Measurements from ENCODE around the gene NXPE3.
"Not testable (repeated sequence)": the region's sequence is repeated elsewhere in the genome, so short reads cannot be mapped to it uniquely, and the experiment has no call there.

The NXPE3 gene

DNA sequence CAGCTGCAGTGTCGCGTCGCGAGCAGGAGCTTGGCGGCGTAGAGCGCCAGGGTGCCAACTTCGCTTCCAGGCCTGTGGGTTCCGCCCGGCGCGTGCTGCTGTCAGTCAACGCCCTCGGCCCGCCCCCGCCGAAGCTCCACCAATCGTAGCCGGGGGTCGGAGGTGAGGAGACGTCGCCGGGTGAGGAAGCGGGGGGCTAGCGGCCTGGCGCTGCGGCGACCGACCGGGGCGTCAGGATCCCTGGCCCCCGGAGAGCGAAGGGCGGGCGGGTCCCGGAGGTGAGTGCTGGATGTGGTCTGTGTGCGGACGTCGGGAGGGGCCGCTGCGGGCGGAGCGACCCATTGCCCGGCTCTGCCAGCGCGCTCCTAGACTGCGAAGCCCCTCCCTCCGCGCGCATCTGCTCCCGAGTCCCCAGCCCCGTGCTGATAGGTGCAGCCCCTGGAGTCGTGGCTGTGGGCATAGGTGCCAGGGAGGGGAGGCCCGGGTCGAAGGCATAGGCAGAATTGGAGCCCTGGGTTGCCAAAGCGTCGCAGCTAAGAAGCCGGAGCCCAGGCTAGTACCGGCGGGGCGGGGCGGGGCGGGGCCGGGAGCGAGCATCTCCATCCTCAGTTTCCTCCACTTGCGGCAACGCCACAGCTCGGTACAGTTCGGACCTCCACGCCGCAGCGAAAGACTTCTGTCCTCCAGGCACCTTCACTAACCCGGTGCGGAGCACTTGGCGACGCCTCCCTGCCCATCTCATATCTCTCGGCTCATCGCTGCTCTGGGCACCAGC, at the start of gene NXPE3:
NXPE3 (plus strand) TSS at position 165 of the 775 bp plus-strand sequence. CDS start 6,386 bp downstream, outside the sequence.
- DNase-seq (ENCODE audit: low spot score), result peak; percentile 85

DNA sequence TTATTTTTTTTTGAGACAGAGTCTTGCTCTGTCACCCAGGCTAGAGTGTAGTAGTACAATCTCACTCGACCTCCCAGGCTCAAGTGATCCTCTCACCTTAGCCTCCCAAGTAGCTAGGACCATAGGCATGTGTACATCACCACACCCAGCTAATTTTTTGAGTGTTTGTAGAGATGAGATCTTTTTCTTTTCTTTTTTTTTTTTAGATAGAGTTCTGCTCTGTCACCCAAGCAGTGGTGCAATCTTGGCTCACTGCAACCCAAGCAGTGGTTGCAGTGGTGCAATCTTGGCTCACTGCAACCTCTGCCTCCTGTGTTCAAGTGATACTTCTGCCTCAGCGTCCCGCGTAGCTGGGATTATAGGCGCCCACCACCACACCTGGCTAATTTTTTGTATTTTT, 49.4 kb upstream of the NXPE3 start:
- no peak for DNase-seq (ENCODE audit: low spot score)

DNA sequence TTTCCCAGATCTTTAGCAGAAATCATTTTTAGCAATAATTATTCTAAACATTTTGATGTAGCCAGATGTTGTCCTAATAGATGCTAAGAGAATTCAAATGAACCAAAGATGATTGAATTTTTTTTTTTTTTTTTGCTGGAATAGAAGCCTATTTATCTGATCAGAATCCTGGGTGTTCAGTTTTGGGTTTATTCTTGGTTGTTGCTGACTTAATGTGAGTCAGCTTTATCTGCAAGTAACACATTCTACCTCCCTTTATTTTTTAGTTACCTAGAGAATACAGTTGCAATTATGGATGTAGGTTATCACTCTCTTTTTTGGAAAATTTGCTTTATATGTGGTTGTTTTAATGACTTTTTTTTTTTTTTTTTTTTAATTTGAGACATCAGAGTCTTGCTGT, 48.2 kb upstream of the NXPE3 start:
- DNase-seq (ENCODE audit: low spot score), result no peak

DNA sequence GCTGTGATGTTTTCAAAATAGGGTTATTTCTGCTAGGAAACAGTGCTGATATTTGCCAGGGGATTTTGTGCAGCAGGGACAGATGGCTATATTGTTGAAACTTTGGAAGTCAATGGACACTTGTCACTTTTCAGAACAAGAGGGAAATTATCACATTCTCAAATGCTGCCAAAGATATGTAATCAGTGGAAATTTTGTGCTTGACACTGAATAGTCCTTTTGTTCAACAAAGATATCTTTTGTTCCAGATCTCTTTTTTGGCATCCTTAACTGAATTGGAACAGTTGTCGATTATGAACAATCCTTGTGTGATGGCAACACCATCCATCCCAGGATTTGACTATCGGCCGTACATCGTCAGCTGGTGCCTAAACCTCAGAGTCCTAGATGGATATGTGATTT, 46.8 kb upstream of the NXPE3 start:
- DNase-seq (ENCODE audit: low spot score), result no peak

DNA sequence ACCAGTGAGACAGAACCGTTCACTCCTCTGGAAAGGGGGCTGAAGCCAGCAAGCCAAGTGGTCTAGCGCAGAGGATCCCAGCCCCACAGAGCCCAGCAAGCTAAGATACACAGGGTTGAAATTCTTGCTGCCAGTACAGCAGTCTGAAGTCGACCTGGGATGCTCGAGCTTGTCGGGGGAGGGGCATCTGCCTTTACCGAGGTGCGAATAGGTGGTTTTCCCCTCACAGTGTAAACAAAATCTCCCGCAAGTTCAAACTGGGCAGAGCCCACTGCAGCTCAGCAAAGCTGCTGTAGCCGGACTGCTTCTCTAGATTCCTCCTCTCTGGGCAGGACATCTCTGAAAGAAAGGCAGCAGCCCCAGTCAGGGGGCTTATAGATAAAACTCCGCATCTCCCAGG, 43.2 kb upstream of the NXPE3 start:
- DNase-seq (ENCODE audit: low spot score), result no peak

DNA sequence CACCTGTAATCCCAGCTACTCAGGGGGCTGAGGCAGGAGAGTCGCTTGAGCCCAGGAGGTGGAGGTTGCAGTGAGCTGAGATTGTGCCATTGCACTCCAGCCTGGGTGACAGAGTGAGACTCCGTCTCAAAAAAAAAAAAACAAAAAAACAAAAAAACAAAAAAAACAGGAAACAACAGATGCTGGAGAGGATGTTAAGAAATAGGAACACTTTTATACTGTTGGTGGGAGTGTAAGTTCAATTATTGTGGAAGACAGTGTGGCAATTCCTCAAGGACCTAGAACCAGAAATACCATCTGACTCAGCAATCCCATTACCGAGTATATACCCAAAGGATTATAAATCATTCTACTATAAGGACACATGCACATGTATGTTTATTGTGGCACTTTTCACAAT, 37.1 kb upstream of the NXPE3 start:
- DNase-seq (ENCODE audit: low spot score), result not testable (repeated sequence)

DNA sequence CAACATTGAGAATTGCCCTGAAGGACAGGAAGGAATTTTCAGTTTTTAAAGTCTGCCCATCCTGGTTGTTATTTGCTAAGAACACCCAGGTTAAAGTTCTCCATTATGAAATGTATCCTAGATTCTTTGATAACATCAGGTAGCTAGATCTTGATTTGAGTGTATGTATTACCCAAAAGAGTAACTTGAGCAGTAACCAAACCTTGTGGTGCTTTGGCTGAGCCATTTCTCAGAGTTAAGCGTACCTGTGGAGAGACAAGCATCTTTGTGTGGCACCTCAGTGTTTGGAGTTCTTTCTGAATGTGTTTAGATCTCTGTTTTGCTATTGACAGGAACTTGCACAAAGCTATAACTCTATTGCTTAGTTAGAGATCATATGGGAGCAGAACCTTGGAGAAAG, 34.2 kb upstream of the NXPE3 start:
- DNase-seq (ENCODE audit: low spot score), result no peak

DNA sequence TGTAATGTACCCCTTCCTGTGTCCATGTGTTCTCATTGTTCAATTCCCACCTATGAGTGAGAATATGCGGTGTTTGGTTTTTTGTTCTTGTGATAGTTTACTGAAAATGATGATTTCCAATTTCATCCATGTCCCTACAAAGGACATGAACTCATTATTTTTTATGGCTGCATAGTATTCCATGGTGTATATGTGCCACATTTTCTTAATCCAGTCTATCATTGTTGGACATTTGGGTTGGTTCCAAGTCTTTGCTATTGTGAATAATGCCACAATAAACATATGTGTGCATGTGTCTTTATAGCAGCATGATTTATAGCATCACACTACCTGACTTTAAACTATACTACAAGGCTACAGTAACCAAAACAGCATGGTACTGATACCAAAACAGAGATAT, 33.1 kb upstream of the NXPE3 start:
- DNase-seq (ENCODE audit: low spot score), result not testable (repeated sequence)

DNA sequence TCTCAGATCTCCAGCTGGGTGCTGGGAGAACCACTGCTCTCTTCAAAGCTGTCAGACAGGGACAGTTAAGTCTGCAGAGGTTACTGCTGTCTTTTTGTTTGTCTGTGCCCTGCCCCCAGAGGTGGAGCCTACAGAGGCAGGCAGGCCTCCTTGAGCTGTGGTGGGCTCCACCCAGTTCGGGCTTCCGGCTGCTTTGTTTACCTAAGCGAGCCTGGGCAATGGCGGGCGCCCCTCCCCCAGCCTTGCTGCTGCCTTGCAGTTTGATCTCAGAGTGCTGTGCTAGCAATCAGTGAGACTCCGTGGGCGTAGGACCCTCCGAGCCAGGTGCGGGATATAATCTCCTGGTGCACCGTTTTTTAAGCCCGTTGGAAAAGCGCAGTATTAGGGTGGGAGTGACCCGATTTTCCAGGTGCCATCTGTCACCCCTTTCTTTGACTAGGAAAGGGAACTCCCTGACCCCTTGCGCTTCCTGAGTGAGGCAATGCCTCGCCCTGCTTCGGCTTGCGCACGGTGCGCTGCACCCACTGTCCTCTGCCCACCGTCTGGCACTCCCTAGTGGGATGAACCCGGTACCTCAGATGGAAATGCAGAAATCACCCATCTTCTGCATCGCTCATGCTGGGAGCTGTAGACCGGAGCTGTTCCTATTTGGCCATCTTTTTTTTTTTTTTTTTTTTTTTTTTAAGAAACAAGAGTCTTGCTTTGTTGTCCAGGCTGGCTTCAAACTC, 25.5 kb upstream of the NXPE3 start:
- DNase-seq (ENCODE audit: low spot score), result not testable (repeated sequence)

DNA sequence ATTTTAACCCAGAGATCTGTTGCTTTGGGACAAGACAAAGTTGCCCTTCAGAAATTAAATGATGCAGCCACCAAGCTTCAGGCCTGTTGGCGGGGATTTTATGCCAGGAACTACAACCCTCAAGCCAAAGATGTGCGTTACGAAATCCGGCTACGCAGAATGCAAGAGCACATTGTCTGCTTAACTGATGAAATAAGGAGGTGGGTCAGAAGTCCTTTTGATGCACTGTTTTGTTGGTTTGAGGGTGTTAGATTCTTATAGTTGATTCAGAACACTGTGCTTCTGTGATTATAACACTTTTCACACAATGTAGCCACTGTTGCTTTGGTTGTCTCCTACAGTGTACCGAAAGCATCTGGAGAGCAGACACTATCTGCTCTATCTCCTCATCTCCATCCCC, 20.8 kb upstream of the NXPE3 start:
- DNase-seq (ENCODE audit: low spot score), result no peak

DNA sequence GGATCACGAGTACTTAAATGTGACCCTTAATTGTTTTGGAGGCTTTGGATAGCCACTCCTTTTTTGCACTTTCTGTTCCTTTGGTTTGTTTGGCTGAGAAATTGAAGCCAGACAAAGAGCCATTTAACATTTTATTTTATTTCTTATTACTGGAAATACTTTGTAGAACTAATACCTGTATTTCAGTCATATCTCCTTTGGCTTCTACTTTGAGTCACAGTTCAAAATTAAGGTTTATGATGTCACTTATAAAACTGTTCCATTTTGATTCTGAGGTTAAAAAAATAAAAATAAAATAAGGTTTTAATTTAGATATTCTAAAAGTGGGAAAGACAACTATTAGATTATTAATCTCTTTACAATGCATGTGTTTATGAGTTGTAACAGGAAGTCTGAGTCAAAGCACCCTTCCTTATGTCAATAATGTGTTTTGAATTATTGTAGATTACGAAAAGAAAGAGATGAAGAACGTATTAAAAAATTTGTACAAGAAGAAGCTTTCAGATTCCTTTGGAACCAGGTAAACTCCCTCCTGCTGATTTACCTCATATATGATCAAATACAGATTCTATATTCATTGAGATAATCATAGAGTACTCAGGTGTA, 16.9 kb upstream of the NXPE3 start:
- no peak for DNase-seq (ENCODE audit: low spot score)

DNA sequence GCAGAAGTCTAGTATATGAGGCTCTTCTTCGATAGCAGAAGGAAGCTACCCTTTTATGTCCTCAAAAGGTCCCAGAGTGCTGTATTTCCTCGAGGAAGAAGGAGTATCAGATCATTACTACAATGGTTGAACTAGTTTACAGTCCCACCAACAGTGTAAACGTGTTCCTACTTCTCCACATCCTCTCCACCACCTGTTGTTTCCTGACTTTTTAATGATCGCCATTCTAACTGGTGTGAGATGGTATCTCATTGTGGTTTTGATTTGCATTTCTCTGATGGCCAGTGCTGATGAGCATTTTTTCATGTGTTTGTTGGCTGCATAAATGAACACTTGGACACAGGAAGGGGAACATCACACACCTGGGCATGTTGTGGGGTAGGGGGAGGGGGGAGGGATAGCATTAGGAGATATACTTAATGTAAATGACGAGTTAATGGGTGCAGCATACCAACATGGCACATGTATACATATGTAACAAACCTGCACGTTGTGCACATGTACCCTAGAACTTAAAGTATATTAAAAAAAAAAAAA, 1.2 kb upstream of the NXPE3 start:
- not testable (repeated sequence) for DNase-seq (ENCODE audit: low spot score)

DNA sequence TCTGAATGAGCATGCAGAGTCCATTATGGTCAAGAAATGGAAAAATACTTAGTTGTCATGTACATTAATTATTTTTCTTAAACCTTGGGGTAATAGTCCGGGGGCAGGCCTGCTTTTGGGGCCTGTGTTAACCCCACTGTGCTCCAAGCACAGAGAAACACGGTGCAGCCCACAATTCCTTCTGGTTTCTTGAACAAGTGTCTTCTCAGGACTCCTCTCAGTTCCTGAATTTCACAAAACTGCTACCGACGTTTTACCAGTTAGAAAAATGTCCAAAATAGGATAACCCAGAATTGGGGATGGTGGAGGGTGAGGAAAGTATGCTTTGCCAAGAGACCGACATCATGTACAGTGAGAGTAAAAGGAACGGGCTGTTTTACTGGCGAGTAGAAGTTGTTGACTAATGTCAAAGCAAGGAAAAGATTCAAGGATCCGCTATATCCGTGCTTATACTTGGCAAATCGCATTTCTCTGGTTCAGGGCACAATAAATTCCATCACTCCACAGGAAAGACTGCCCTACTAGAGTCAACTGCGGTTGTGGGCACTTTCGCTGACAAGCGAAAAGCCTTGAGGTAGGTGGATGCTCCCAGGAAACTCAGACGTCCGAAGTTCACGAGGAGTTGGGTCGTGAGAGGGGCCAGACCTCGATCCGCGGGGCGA, 495 bp upstream of the NXPE3 start:
- no peak for DNase-seq (ENCODE audit: low spot score)

DNA sequence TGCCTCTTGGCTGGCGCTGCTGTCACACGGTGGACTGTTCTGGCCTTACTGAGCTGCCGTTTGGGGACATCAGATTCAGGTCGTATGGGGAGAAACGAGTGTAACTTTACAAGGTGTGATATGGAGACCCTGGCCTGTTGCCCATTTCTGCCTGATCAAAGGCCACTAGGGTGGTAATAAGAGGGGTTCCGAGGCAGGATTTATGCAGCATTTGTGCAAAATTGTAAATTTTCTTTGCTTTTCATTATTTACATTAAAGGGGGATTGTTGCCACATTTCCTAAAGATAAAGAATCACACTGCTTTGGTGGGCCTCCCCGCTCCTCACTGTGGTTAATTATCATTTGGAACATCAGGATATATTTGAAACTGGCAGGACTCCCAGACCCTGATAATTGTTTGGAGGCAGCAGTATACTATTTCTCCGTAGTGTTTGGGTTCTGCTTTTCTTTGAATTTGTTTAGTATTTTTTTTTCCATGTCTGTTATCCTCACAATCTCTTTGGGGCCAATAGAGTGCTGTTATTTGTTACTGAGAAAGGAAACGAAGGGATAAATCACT, 891 bp downstream of the NXPE3 start:
- no peak for DNase-seq (ENCODE audit: low spot score)

DNA sequence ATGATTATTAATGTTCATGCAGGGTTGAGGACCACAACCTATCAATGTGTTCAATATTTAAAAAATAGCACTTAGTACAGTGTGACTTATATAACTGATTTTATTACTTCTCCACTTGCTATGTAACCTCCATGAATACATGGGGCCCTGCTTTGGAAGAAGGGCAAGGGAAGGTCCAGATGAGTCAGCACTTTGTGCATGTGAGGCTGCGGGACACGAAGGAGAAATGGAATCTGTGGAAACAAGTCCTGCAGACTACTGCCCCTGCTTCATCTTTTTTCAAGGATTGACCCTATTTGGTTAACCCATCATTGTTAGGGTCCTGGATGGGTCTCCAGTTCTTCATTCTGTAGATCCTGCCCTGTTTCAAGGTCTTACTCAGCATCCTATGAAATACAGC, 1.6 kb downstream of the NXPE3 start:
- peak; percentile 29 for DNase-seq (ENCODE audit: low spot score)

DNA sequence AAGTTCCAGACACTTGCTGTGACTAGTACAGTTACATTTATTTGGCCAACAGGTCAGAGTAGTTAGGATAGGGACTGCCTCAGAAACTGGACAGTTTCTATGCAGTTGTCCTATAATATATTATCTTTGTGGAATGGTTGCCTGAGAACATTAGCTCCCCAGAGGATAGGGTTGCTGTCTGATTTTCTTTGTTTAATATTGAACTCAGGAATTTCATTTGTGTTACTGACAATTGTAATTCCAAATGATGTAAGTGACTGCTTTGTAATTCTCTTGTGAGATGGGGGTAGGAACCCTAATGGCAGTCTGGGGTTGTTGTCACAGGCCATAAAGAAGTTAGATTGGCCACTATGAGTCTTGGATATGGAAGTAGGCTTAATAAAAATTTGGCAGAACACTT, 2.2 kb downstream of the NXPE3 start:
- DNase-seq (ENCODE audit: low spot score), result no peak

DNA sequence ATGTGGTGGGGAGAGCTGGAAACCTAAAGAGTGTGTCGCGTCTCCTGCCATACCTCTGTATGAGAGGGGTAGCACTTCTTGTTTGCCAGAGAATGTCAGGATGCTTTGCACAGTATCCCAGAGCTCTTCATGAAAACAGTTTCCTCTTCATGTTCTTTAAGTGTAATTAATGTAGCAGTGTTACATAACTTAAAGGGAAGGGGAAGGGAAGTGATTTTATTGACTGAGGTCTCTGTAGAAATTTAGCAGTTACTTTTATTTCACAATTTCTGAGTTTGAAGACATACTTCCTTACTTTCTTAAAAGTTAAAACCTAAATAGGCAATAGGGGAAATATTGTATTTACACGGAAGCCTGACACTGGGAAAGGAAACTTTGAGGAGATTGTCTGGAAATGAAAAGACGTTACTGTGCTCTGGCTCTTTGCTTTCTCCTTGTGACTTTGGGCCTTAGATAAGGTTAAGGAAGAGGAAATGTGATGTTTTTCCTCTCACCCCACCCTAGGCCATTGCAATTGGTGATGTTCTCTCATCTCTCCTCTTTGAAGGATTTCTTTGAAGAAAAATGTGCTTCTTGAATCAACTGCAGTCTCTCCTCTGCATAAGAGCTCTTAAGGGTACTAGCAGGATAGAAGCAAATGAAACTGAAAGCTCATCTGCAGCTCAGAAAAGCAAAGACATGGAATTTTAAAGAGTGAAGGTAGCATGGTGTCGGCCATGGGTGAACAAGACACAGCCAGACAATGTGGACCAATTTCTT, 6.0 kb downstream of the NXPE3 start:
- no peak for DNase-seq (ENCODE audit: low spot score)

DNA sequence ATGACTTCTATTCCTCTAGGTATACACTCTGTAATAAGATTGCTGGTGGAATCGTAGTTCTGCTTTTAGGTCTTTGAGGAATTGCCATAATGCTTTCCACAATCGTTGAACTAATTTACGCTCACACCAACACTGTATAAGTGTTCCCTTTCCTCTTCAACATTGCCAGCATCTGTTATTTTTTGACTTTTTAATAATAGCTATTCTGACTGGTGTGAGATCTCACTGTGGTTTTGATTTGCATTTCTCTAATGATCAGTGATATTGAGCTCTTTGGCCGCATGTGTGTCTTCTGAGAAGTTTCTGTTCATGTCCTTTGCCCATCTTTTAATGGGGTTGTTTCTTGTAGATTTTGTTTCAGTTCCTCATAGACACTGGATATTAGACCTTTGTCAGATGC, 12.8 kb downstream of the NXPE3 start:
- no peak for DNase-seq (ENCODE audit: low spot score)

DNA sequence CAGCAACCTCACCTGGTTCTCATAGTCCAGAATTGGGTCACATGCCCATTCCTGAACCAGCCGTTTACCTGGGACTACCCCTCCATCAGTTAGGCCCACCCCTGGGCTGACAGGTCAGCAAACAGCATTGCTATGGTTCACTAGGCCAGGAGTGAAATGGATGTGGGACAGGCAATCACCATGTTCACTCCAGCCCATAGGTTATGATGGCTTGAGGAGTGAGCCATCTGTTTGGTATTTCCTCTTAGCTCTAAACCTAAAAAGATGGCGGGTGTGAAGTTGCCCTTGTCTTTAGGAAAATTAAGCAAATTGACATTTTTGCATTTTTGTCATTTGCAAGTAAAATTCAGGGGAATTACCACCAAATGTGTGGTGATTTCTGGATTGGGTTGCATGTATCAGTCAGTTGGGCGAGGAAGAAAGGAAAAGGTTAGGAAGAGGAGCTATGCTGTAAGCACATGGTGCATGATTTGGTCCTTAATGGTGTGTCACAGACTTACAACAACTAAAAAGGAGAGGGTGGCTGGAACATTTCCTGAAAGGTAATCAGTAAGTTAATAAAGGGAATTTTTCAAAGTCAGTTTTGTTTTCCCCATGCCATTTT, 17.2 kb downstream of the NXPE3 start:
- DNase-seq (ENCODE audit: low spot score), result no peak

DNA sequence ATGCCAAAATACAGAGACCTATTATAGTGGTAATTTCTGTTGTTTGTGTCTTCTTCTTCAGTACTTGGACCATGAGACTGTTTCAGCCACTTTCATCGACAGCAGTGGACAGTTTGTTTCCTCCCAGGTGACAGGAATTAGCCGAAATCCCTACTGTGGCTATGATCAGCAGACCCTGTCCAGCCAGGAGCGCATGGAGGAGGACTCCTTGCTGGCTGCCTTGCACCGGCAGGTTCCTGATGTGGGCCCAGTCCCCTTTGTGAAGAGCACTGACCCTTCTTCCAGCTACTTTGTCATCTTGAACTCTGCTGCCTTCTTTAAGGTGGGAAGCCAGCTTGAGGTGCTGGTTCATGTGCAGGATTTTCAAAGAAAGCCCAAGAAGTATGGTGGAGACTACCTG, 22.2 kb downstream of the NXPE3 start:
- DNase-seq (ENCODE audit: low spot score), result no peak

DNA sequence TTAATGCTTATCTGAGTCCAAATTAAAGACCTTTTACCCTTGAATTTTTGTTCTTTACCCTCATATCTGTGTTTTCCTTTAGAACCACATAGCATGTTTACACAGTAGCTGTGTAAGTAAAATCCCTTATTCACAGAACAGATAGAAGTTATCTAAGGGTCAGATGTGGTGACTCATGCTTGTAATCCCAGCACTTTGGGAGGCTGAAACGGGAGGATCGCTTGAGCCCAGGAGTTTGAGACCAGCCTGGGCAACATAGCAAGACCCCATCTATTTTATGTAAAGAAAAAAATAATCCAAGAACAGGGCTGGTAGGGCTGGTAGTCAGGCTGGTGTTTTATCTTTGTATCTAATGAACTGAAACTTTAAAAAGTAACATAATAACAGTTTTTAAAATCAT, 23.2 kb downstream of the NXPE3 start:
- DNase-seq (ENCODE audit: low spot score), result no peak

Measured in cerebellar cortex (tissue), 1 donor.